NCI-H2107 treated with DMSO at 0.1 percent for 48 hours (cell line): ENCODE data around the gene HPCAL1.
"Not testable (repeated sequence)": the region's sequence is repeated elsewhere in the genome, so short reads cannot be mapped to it uniquely, and the experiment has no call there.

Source experiments
- DNase-seq: peaks from one replicate; lab custom pipeline; 2025; ENCODE audit not compliant: unreplicated experiment; lab: John Stamatoyannopoulos, UW

Gene HPCAL1

GRCh38 chr2:10449838-10450691 is 147.4 kb downstream of the HPCAL1 start:
- DNase-seq, result no peak

- DNase-seq, result no peak
These were observed 149.1 kb downstream of the HPCAL1 start for GRCh38 chr2:10451819-10452218.

GRCh38 chr2:10452312-10452711 is 149.6 kb downstream of the HPCAL1 start:
- DNase-seq, result peak; percentile 62

- DNase-seq, result peak; percentile 95
These were observed 150.5 kb downstream of the HPCAL1 start for GRCh38 chr2:10452956-10453904.

- no peak for DNase-seq
These were observed 151.2 kb downstream of the HPCAL1 start for GRCh38 chr2:10453905-10454298.

DNA sequence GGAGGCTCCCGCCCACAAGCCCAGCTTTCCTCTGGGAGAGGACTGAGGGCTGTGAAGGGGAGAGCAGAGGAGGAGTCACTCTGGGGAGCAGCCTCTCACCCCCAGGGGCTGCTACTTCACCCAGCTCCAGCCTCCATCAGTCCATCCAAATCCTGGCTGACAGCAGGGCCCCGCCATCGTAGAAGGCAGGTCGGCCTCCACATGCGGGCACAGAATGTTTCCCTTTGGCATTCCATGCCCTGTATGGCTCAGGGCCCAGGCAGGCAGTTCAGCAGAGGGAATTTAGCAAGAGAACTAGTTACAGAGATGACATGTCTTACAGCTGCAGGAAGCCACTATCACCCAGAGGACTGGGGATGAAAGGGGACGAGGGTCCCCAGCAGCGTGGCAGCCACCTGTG is 151.8 kb downstream of the HPCAL1 start:
- no peak for DNase-seq

DNA sequence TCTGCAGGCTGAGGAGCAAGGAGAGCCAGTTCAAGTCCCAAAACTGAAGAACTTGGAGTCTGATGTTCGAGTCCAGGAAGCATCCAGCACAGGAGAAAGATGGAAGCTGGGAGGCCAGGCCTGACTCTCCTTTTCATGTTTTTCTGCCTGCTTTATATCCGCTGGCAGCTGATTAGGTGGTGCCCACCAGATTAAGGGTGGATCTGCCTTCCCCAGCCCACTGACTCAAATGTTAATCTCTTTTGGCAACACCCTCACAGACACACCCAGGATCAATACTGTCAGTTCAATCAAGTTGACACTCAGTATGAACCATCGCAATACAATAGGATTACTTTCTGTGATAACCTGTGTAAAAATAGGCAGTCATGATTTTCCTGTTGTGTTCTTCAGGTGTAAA is 154.5 kb downstream of the HPCAL1 start:
- not testable (repeated sequence) for DNase-seq

DNA sequence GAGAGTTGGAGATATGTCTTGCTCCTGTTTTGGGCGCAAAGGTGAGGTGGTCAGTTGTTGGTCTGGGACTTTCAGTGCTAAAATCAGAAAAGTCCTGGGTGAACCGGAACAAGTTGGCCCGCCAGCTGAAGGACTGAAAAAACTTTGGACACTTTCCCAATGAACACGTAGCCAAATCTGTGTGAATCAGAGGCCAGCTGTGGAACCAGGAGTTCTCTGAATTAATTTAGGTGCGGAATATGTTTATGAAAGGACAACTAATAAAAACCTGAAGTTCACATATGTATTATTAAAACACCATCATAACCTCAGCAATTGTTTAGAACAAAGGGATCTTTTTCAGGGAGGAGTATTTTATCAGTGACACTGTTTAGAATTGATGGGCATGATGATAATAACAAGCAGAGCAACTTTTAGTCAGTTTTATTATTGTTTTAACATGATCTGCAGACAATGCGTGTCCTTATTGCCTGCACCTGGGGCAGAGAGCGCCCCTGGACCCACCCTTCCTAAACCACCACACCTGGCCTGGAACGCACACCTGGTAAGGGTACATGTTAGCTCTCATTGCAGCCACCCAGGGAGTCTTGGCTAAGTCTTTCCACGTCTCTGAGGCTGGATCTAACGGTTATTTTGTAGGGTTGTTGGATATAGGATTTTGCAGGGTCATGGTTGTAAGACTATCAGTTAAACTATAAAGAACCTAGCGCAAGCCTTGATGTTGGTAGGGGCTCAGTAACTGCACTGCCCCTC is 155.3 kb downstream of the HPCAL1 start:
- no peak for DNase-seq

GRCh38 chr2:10460366-10460796 is 157.7 kb downstream of the HPCAL1 start:
- DNase-seq, result no peak

GRCh38 chr2:10462178-10463083 is 159.7 kb downstream of the HPCAL1 start:
- no peak for DNase-seq

GRCh38 chr2:10465910-10466309 is 163.2 kb downstream of the HPCAL1 start:
- DNase-seq, result no peak

DNA sequence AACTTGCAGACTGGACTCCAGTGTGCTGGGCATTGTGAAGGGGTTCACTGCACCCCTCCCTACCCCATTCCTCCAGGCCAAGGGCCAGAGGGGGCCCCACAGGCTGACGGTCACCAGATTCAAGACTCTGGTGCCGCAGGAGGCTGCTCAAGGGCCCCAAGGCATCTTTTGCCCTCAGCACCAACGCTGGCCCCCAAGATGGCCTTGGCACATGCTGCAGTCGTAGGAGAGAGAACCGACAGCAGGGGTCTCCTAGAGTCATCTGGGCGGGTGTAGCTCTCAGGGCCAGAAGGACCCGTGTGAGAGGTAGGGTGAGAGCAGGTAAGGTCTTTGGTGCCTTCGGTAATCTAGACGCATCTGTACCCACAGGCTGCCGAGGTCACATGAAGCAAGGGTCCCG is 164.1 kb downstream of the HPCAL1 start:
- no peak for DNase-seq

DNA sequence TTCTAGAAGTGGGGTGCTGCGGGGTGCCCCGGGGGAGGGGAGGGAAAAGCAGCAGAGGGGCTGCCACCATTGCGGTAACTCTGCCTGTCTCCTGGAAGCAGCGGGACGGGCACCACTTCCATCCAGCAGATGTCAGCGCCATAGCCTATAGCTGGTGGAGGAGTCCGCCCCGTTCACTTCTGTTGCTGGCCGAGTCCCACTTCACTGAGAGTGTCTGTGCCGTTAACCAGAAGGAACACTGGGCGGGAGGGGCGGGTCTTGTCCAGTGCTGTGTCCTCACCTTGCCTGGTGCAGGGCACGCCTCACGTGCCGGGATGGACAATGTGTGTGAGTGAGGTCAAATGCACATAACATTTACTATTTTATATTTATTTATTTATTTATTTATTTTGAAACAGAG is 164.7 kb downstream of the HPCAL1 start:
- DNase-seq, result no peak

DNA sequence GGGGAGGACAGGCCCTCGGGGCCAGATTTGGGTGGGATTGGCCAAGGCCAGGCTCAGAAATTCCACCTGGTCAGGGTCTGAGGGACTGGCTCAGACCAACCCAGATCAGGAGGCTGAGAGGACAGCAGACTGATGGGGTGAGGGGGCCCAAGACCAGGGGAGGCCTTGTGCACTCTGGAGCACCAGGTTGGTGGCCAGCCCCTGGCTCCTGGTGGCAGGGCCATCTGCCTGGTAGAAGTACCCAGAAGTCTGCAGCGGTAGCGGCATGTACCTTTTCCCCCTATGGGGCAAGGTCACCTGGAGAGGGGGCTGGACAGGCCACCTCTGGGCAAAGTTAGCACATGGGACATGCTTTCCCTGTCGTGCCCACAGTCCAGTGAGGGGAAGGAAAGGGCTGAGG is 166.6 kb downstream of the HPCAL1 start:
- DNase-seq, result no peak

- no peak for DNase-seq
These were observed 167.4 kb downstream of the HPCAL1 start for GRCh38 chr2:10469955-10470608.

DNA sequence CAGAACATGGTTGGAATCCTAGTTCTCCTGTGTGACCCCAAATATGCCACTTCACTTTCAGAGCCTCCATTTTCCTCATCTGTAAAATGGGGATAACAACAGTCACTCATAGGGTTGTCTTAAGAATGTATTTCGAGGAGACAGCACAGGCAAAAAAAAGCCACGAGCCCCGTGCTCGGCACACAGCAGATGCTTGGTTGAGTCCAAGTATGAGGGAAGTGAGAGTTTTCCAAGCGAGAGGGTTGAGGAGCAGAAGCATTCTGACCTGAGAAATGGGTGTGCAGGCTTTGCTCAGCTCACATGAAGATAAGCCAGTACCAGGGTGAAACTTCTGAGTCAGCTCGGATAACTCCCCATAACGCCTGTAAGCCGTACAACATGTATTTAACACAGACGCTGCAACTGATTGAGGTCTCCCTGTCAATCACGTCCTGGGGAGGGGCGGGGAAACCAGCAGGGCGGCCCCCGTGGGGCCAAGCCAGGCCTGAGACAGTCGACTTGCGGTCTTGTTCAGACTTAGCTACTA is 168.4 kb downstream of the HPCAL1 start:
- DNase-seq, result no peak

GRCh38 chr2:10471955-10472354 is 169.3 kb downstream of the HPCAL1 start:
- no peak for DNase-seq

- no peak for DNase-seq
These were observed 170.5 kb downstream of the HPCAL1 start for GRCh38 chr2:10473121-10473756.

GRCh38 chr2:10475221-10475722 is 172.6 kb downstream of the HPCAL1 start:
- no peak for DNase-seq
